ENCODE data around the gene HJURP.

DNA sequence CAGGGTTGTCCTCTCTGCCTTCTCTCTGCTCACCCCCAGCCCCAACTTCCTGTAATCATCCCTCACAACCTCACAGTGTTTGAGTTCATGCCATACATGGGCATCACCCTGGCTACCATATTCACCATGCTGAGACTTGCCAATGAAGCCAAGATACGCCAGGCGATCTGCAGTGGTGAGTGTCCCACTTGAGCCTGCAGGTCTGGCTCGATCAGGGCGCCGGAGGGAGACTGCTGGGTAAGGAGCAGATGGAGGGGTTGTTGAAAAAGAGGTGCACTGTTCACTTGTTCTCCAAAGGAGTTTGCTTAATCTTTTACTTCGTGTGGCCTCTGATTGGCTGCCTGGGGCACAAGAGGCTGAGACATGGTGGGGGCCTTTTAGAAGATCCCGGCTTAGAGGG is 61.6 kb downstream of the HJURP start:
- TF ChIP-seq, protein P1, sequence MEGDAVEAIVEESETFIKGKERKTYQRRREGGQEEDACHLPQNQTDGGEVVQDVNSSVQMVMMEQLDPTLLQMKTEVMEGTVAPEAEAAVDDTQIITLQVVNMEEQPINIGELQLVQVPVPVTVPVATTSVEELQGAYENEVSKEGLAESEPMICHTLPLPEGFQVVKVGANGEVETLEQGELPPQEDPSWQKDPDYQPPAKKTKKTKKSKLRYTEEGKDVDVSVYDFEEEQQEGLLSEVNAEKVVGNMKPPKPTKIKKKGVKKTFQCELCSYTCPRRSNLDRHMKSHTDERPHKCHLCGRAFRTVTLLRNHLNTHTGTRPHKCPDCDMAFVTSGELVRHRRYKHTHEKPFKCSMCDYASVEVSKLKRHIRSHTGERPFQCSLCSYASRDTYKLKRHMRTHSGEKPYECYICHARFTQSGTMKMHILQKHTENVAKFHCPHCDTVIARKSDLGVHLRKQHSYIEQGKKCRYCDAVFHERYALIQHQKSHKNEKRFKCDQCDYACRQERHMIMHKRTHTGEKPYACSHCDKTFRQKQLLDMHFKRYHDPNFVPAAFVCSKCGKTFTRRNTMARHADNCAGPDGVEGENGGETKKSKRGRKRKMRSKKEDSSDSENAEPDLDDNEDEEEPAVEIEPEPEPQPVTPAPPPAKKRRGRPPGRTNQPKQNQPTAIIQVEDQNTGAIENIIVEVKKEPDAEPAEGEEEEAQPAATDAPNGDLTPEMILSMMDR (IDR thresholded peaks at IDR 0.05) = no peak
- no peak for TF ChIP-seq EP300 (IDR thresholded peaks at IDR 0.05)
